Naive B cell (primary cell): ENCODE measurements around the gene HACL1. TPM values are rescaled to one million over a fixed set of nuclear protein-coding genes. Genes with fewer than 3 reads are reported as not detected.
A peak's percentile ranks its signal among the peaks of the same experiment; 100 is the strongest.
"Not testable (repeated sequence)": the region's sequence is repeated elsewhere in the genome, so short reads cannot be mapped to it uniquely, and the experiment has no call there.

ENCODE experiments used
- ATAC-seq, 2 donors: fragments of 150-1000 bp; cut with Tn5 transposase; 2 replicates each; pipeline ENCODE4 v1.10.0; 2021; ENCODE audit warnings: low read depth in 2 of 2, mild to moderate bottlenecking in 2 of 2, moderate library complexity in 2 of 2
- DNase-seq: peaks from one replicate; pipeline ENCODE4 v3.0.0; 2022
- H3K27ac Mint-ChIP-seq, 6 donors: one replicate each; pipeline ENCODE4 v1.8.0; 2020 to 2022; ENCODE audit warnings: mild to moderate bottlenecking in 6 of 6, mixed read lengths in 6 of 6, moderate library complexity in 5 of 6, inconsistent platforms in 2 of 6
- H3K27me3 Mint-ChIP-seq, 3 donors: one replicate each; pipeline ENCODE4 v1.8.0; 2021 to 2022; ENCODE audit warnings: mixed read lengths in 3 of 3, mild to moderate bottlenecking in 1 of 3
- H3K36me3 Mint-ChIP-seq, 2 donors: one replicate each; pipeline ENCODE4 v1.8.0; 2020 to 2022; ENCODE audit warnings: mixed read lengths in 2 of 2, inconsistent platforms in 1 of 2, mild to moderate bottlenecking in 1 of 2
- H3K4me1 Mint-ChIP-seq, 3 donors: one replicate each; pipeline ENCODE4 v1.8.0; 2020 to 2022; ENCODE audit warnings: mixed read lengths in 3 of 3, inconsistent platforms in 1 of 3, mild to moderate bottlenecking in 1 of 3, moderate library complexity in 1 of 3
- H3K4me3 Mint-ChIP-seq, 8 donors: one replicate each; pipeline ENCODE4 v1.8.0; 2020 to 2022; ENCODE audit warnings: mild to moderate bottlenecking in 8 of 8, mixed read lengths in 8 of 8, moderate library complexity in 8 of 8, inconsistent platforms in 2 of 8
- H3K9me3 Mint-ChIP-seq, 7 donors: one replicate each; pipeline ENCODE4 v1.8.0; 2020 to 2022; ENCODE audit warnings: mixed read lengths in 7 of 7, mild to moderate bottlenecking in 5 of 7, inconsistent platforms in 2 of 7, moderate library complexity in 1 of 7
- polyA plus RNA-seq, 6 donors: library from polyadenylated mRNA; unstranded; fragments of 300-500 nt; fragmentation: Illumina TruSeq; gene quantifications; one replicate each; pipeline ENCODE4 v1.2.3, GENCODE V29; 2021; ENCODE audit warnings: low read depth in 6 of 6

The HACL1 gene
- polyA plus RNA-seq, 6 donors from 2014 or later, result 25.5 to 46.4 (median 36.5) TPM

GRCh38 chr3:15551902-15552301 lies 49.5 kb downstream of the HACL1 start:
- no peaks in the 10 kb centered on the region for H3K27me3 Mint-ChIP-seq
- peaks cover 2 to 12% of the 10 kb centered on the region in 2 donors for H3K36me3 Mint-ChIP-seq
- ATAC-seq, result no peak
- DNase-seq, result no peak
- peaks cover 1 to 13% (median 7%) of the 10 kb centered on the region in 7 donors for H3K9me3 Mint-ChIP-seq
- H3K4me1 Mint-ChIP-seq, result peaks cover 14 to 23% (median 19%) of the 10 kb centered on the region in 3 donors
- peak overlapping the region in 2 of 6 donors; percentile 30 to 56 for H3K27ac Mint-ChIP-seq
- peak overlapping the region in 1 of 8 donors; percentile 56 for H3K4me3 Mint-ChIP-seq

DNA sequence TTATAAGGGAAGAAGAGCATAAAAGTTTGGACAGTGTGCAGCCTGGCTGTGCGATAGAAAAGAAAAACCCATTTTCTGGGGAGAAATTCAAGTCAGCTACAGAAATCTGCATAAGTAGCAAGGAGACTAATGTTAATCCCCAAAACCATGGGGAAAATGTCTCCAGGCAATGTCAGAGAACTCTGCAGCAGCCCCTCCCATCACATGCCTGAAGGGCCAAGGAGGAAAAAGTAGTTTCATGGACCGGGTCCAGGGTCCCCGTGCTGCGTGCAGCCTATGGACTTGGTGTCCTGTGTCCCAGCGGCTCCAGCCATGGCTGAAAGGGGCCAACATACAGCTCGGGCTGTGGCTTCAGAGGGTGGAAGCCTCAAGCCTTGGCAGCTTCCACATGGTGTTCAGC lies 51.5 kb downstream of the HACL1 start:
- ATAC-seq (no peak), DNase-seq (no peak)
- Mint-ChIP-seq H3K9me3 (peaks cover 6 to 23% (median 14%) of the 10 kb centered on the region in 7 donors), H3K27me3 (no peaks in the 10 kb centered on the region), H3K4me3 (no peak overlapping the region), H3K4me1 (peaks cover 1 to 2% (median 2%) of the 10 kb centered on the region in 3 donors), H3K27ac (no peak overlapping the region), H3K36me3 (peaks cover 6 to 18% of the 10 kb centered on the region in 2 donors)

- Mint-ChIP-seq H3K27ac (no peak overlapping the region), H3K9me3 (peaks cover 6 to 17% (median 12%) of the 10 kb centered on the region in 7 donors), H3K4me3 (no peak overlapping the region), H3K4me1 (peaks cover 0 to 6% (median 0%) of the 10 kb centered on the region in 3 donors), H3K27me3 (no peaks in the 10 kb centered on the region), H3K36me3 (peaks cover 6 to 10% of the 10 kb centered on the region in 2 donors)
- no peak for ATAC-seq
- no peak for DNase-seq
Observed at GRCh38 chr3:15542614-15543013, 58.8 kb downstream of the HACL1 start.

- no peak overlapping the region for H3K4me3 Mint-ChIP-seq
- peaks cover 0 to 1% of the 10 kb centered on the region in 2 donors for H3K36me3 Mint-ChIP-seq
- no peak for ATAC-seq
- H3K4me1 Mint-ChIP-seq, result peaks cover 0 to 6% (median 0%) of the 10 kb centered on the region in 3 donors
- peaks cover 0 to 5% (median 4%) of the 10 kb centered on the region in 7 donors for H3K9me3 Mint-ChIP-seq
- DNase-seq, result no peak
- H3K27ac Mint-ChIP-seq, result peak overlapping the region in 1 of 6 donors; percentile 32
- no peaks in the 10 kb centered on the region for H3K27me3 Mint-ChIP-seq
Observed at GRCh38 chr3:15541371-15541770, 60.0 kb downstream of the HACL1 start.

DNA sequence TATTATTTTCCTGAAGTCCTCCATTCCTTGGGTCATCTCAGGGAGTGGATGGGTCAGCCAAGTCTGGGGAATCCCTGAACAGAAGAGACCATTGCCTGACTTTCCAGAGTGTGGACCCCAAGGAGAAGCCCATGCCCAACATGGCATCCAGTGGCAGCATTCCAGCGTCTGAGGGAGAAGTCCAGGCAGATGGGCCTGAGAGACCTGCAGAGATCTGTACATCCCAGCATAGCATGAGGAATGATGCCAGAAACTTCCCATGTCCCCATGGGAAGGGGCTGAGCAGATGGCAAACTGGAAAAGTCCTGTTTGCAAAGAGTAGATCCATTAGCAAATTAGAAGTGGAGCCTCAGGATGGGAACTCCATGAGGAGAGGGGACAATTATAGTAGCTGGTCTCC lies 62.3 kb downstream of the HACL1 start:
- Mint-ChIP-seq H3K4me1 (peaks cover 0 to 6% (median 0%) of the 10 kb centered on the region in 3 donors), H3K4me3 (no peak overlapping the region), H3K27me3 (no peaks in the 10 kb centered on the region)

GRCh38 chr3:15538345-15538744 lies 63.0 kb downstream of the HACL1 start:
- H3K27me3 Mint-ChIP-seq, result no peaks in the 10 kb centered on the region
- no peaks in the 10 kb centered on the region for H3K36me3 Mint-ChIP-seq
- DNase-seq (no peak), ATAC-seq (no peak)
- H3K27ac Mint-ChIP-seq, result peak overlapping the region in 1 of 6 donors; percentile 1
- no peak overlapping the region for H3K4me3 Mint-ChIP-seq
- no peaks in the 10 kb centered on the region for H3K9me3 Mint-ChIP-seq
- peaks cover 0 to 6% (median 0%) of the 10 kb centered on the region in 3 donors for H3K4me1 Mint-ChIP-seq

More for the DNA sequence above, 62.3 kb downstream of the HACL1 start:
- H3K36me3 Mint-ChIP-seq, result no peaks in the 10 kb centered on the region
- no peak for ATAC-seq
- no peak for DNase-seq
- H3K9me3 Mint-ChIP-seq, result no peaks in the 10 kb centered on the region
- no peak overlapping the region for H3K27ac Mint-ChIP-seq

DNA sequence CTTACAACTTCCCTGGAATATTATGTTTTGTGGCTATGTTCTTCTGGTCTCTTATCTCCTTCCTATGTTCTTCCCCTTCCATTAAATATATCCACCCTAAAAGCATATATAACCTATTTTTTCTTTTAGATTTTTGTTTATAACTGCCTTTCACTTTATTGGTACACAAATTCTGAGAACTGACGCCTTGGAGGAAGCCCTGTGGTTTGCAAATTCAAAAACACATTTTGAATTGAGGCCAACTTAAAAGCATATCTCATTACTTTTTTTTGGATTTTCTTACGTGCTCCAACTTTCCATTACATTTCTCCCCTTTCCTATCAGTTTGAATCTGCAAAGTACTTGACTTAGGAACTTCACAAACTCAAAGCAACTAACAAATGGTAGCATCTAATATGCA lies 64.5 kb downstream of the HACL1 start:
- H3K27me3 Mint-ChIP-seq, result no peaks in the 10 kb centered on the region
- ATAC-seq (no peak), DNase-seq (no peak)
- H3K4me3 Mint-ChIP-seq, result no peak overlapping the region
- no peak overlapping the region for H3K27ac Mint-ChIP-seq
- H3K4me1 Mint-ChIP-seq, result peaks cover 0 to 6% (median 0%) of the 10 kb centered on the region in 3 donors
- no peaks in the 10 kb centered on the region for H3K9me3 Mint-ChIP-seq
- no peaks in the 10 kb centered on the region for H3K36me3 Mint-ChIP-seq

GRCh38 chr3:15535732-15536131 lies 65.6 kb downstream of the HACL1 start:
- H3K4me1 Mint-ChIP-seq, result no peaks in the 10 kb centered on the region
- no peaks in the 10 kb centered on the region for H3K27me3 Mint-ChIP-seq
- no peaks in the 10 kb centered on the region for H3K9me3 Mint-ChIP-seq
- H3K36me3 Mint-ChIP-seq, result no peaks in the 10 kb centered on the region
- H3K27ac Mint-ChIP-seq, result no peak overlapping the region
- DNase-seq, result no peak
- H3K4me3 Mint-ChIP-seq, result no peak overlapping the region
- no peak for ATAC-seq

DNA sequence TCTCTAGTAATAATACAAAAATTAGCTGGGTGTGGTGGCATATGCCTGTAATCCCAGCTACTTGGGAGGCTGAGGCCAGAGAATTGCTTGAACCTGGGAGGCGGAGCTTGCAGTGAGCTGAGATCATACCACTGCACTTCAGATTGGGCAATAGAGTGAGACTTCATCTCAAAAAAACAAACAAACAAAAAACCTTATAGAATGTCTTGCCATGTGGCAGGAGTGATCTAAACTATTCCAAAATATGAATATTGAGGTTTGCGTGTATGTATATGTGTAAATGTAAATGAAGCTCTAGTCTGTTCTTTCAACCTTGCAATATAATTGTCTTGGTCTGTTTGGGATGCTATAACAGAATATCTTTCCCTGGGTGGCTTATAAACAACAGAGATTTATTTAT lies 68.8 kb downstream of the HACL1 start:
- not testable (repeated sequence) for ATAC-seq

DNA sequence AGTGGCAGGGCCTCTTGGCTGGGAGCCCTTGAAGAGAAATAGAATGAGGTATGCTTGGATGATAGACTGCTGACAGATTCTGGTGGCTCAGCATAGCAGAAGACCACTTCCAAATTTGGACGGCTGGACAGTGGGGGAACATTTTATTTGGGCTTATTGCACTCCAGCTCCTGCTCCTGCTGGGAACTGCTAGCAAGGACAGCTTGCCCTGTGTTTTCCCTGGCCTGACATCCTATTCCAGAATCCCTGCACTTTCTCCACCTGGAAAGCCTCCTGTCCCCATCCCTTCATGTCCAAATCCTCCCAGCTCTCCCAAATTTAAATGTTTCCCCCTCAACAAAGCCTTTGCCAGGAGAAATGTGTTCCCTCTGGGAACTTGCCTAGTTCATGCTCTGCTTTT lies 70.0 kb downstream of the HACL1 start:
- Mint-ChIP-seq H3K4me3 (no peak overlapping the region), H3K27me3 (no peaks in the 10 kb centered on the region), H3K9me3 (no peaks in the 10 kb centered on the region), H3K4me1 (peaks cover 0 to 4% (median 0%) of the 10 kb centered on the region in 3 donors), H3K36me3 (no peaks in the 10 kb centered on the region), H3K27ac (peak overlapping the region in 3 of 6 donors; percentile 9 to 52 (median 10))
- no peak for ATAC-seq
- no peak for DNase-seq

More for the DNA sequence above, 68.8 kb downstream of the HACL1 start:
- H3K4me3 Mint-ChIP-seq, H3K27me3 Mint-ChIP-seq, DNase-seq, H3K27ac Mint-ChIP-seq, H3K4me1 Mint-ChIP-seq, H3K9me3 Mint-ChIP-seq, H3K36me3 Mint-ChIP-seq: not testable (repeated sequence)

DNA sequence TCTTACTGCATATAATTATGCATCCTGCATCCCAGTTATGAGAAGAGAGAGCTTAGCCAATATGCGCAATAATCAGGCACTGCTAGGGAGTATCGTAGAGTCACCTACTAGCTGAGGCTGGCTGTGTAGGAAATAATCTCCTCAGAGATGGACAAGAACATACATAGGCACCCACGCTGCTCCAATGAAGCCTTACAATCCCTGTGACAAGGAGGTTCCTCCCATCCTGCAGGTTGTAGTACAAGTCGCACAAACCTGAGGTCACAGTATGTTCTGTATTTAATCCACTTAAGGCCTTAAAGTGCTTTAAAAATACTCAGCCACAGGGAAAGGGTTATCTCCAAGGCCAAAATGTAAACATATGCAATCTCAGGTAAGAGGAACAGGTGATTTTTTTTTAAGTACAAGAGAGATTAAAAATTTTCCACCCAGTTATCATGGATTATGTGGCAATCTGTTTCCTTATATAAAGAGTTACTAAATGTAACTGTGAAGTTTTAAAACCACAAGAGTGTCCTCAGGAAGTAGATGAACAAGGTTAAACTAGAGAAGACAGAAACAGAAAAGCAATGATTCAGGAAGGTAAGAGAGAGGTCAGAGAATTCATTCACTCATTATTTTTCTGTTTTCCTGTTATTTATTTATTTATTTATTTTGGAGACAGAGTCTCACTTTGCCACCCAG lies 72.4 kb downstream of the HACL1 start:
- H3K27ac Mint-ChIP-seq, result no peak overlapping the region
- H3K4me1 Mint-ChIP-seq, result peaks cover 0 to 4% (median 0%) of the 10 kb centered on the region in 3 donors
- H3K36me3 Mint-ChIP-seq, result peaks cover 0 to under 1% of the 10 kb centered on the region in 2 donors
- no peak for ATAC-seq
- H3K4me3 Mint-ChIP-seq, result no peak overlapping the region
- peaks cover 0 to 2% (median 0%) of the 10 kb centered on the region in 7 donors for H3K9me3 Mint-ChIP-seq
- DNase-seq, result no peak
- no peaks in the 10 kb centered on the region for H3K27me3 Mint-ChIP-seq

- no peak overlapping the region for H3K27ac Mint-ChIP-seq
- DNase-seq, result no peak
- H3K4me3 Mint-ChIP-seq, result no peak overlapping the region
- no peaks in the 10 kb centered on the region for H3K27me3 Mint-ChIP-seq
- peak; percentile 58 to 61 for ATAC-seq
- H3K36me3 Mint-ChIP-seq, result peaks cover 0 to 4% of the 10 kb centered on the region in 2 donors
- H3K9me3 Mint-ChIP-seq, result peaks cover 0 to 2% (median 0%) of the 10 kb centered on the region in 7 donors
- peaks cover 0 to 4% (median 4%) of the 10 kb centered on the region in 3 donors for H3K4me1 Mint-ChIP-seq
Observed at GRCh38 chr3:15527031-15527459, 74.3 kb downstream of the HACL1 start.

GRCh38 chr3:15525790-15526189 lies 75.6 kb downstream of the HACL1 start:
- peaks cover 0 to 4% of the 10 kb centered on the region in 2 donors for H3K36me3 Mint-ChIP-seq
- H3K27me3 Mint-ChIP-seq, result peaks cover 5 to 11% (median 7%) of the 10 kb centered on the region in 3 donors
- peaks cover 0 to 2% (median 0%) of the 10 kb centered on the region in 7 donors for H3K9me3 Mint-ChIP-seq
- ATAC-seq (no peak), DNase-seq (no peak)
- H3K27ac Mint-ChIP-seq, result no peak overlapping the region
- H3K4me3 Mint-ChIP-seq, result no peak overlapping the region
- H3K4me1 Mint-ChIP-seq, result peaks cover 10 to 17% (median 10%) of the 10 kb centered on the region in 3 donors
